ENCODE results near the gene ACTL7A. TPM values are rescaled to one million over a fixed set of nuclear protein-coding genes. Genes with fewer than 3 reads are reported as not detected.
"Not testable (repeated sequence)": the region's sequence is repeated elsewhere in the genome, so short reads cannot be mapped to it uniquely, and the experiment has no call there.

ACTL7A gene
- total RNA-seq, 1 donor from 2014 or later = not detected

DNA sequence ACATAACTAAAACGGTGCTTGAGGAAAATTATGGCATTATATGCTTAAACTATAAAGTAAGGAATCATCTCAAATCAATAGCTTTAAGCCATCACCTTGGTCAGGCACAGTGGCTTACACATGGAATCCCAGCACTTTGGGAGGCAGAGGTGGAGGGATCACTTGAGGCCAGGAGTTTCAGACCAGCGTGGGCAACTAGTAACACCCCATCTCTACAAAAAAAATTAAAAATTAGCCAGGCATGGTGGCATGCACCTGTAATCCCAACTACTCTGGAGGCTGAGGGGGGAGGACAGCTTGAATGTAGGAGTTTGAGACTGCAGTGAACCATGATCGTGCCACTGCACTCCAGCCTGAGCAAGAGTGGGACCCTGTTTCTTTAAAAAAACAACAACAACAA, 22.6 kb downstream of the ACTL7A start:
- Mint-ChIP-seq H3K36me3 (ENCODE audit: unreplicated experiment) (peaks cover 5% of the 10 kb centered on the region), H3K27ac (ENCODE audit: unreplicated experiment) (no peak overlapping the region), H3K4me1 (ENCODE audit: low read depth, unreplicated experiment) (no peaks in the 10 kb centered on the region), H3K27me3 (ENCODE audit: unreplicated experiment) (no peaks in the 10 kb centered on the region), H3K9me3 (ENCODE audit: unreplicated experiment) (peaks cover 3% of the 10 kb centered on the region), H3K4me3 (ENCODE audit: unreplicated experiment) (no peak overlapping the region)
- DNase-seq = no peak
- TF ChIP-seq, protein P1, sequence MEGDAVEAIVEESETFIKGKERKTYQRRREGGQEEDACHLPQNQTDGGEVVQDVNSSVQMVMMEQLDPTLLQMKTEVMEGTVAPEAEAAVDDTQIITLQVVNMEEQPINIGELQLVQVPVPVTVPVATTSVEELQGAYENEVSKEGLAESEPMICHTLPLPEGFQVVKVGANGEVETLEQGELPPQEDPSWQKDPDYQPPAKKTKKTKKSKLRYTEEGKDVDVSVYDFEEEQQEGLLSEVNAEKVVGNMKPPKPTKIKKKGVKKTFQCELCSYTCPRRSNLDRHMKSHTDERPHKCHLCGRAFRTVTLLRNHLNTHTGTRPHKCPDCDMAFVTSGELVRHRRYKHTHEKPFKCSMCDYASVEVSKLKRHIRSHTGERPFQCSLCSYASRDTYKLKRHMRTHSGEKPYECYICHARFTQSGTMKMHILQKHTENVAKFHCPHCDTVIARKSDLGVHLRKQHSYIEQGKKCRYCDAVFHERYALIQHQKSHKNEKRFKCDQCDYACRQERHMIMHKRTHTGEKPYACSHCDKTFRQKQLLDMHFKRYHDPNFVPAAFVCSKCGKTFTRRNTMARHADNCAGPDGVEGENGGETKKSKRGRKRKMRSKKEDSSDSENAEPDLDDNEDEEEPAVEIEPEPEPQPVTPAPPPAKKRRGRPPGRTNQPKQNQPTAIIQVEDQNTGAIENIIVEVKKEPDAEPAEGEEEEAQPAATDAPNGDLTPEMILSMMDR (IDR thresholded peaks at IDR 0.05; ENCODE audit: partially characterized antibody, unreplicated experiment) = no peak

DNA sequence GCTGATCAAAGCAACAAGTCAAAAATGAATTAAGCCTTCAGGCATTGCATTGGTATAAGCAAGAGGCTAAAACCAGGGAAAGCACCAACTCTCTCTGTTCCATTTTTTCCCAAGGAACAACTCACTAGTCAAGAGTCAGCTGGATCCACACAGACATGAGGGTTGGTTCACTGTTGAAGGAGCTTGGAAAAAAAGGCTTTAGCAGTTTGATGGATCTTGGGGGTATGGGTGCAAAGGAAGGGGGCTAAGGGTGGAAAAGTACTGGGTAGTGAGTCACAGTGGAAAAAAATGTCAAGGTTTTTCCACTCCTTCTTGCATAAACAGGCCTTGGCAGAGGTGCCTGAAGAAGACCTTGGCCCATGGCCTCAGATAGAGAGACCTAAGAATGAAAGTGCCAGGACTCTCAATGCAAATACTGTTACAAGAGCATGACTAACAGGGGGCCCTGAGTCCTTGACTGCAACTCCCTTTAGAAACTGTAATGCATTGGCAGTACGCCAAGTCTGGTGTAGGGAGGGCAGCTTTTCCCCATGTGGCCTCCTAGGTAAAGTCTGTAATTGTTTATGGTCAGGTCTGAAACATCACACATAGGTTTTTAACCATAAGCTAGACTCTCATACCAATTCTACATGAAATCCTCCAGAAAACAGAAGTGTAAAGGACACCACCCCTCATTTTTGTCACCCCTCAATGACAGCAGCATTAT, 23.7 kb downstream of the ACTL7A start:
- Mint-ChIP-seq H3K9me3 (ENCODE audit: unreplicated experiment) (peaks cover 3% of the 10 kb centered on the region), H3K36me3 (ENCODE audit: unreplicated experiment) (peaks cover 5% of the 10 kb centered on the region), H3K4me3 (ENCODE audit: unreplicated experiment) (no peak overlapping the region), H3K27me3 (ENCODE audit: unreplicated experiment) (no peaks in the 10 kb centered on the region), H3K27ac (ENCODE audit: unreplicated experiment) (no peak overlapping the region), H3K4me1 (ENCODE audit: low read depth, unreplicated experiment) (no peaks in the 10 kb centered on the region)
- TF ChIP-seq, protein P1 (IDR thresholded peaks at IDR 0.05; ENCODE audit: partially characterized antibody, unreplicated experiment) = no peak
- DNase-seq = no peak

DNA sequence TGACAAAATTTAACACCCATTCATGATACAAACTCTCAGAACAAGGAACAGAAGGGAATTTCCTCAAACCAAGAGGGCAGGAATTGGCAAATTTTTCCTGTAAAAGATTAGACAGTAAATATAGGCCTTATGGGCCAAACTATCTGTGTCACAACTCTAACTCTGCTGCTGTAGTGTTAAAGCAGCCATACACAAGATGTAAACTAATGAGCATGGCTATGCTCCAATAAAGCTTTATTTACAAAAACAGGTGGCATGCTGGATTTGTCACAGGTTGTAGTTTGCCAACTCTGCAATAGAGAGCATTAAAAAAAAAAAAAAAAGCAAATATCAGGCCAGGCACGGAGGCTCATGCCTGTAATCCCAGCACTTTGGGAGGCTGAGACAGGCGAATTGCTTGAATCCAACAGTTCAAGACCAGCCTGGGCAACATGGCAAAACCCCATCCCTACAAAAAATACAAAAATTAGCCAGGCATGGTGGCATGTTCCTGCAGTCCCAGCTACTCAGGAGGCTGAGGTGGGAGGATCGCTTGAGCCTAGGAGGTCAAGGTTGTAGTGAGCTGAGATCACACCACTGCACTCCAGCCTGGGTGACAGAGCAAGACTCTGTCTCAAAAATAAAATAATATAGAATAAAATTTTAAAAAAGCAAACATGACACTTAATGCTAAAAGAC, 24.7 kb downstream of the ACTL7A start:
- DNase-seq; H3K27ac Mint-ChIP-seq (ENCODE audit: unreplicated experiment); H3K9me3 Mint-ChIP-seq (ENCODE audit: unreplicated experiment); H3K4me1 Mint-ChIP-seq (ENCODE audit: low read depth, unreplicated experiment); H3K27me3 Mint-ChIP-seq (ENCODE audit: unreplicated experiment); H3K36me3 Mint-ChIP-seq (ENCODE audit: unreplicated experiment); H3K4me3 Mint-ChIP-seq (ENCODE audit: unreplicated experiment): not testable (repeated sequence)

DNA sequence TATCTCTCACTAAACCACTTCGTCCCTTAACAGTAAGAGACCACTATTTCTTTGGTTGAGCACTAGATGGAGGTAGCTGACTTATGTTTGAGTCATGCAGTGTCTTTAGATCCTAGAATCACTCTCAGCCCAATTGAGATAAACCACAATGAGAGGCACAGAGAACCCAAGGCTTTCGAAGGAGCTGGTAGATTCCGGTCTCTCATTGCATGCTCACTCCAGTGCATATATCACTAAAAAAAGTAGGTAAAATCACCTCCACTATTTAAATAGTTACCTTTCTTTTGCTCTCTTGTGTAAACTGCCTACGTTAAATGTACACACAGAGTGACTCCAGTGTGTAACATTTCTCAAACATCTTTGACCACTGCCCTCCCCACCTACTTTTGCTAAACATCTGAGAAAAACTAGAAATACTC, 27.6 kb downstream of the ACTL7A start:
- TF ChIP-seq, protein P1 (IDR thresholded peaks at IDR 0.05; ENCODE audit: partially characterized antibody, unreplicated experiment) = no peak
- no peaks in the 10 kb centered on the region for H3K9me3 Mint-ChIP-seq (ENCODE audit: unreplicated experiment)
- H3K27me3 Mint-ChIP-seq (ENCODE audit: unreplicated experiment) = no peaks in the 10 kb centered on the region
- no peak for DNase-seq
- H3K27ac Mint-ChIP-seq (ENCODE audit: unreplicated experiment) = no peak overlapping the region
- peaks cover 5% of the 10 kb centered on the region for H3K36me3 Mint-ChIP-seq (ENCODE audit: unreplicated experiment)
- no peaks in the 10 kb centered on the region for H3K4me1 Mint-ChIP-seq (ENCODE audit: low read depth, unreplicated experiment)
- no peak overlapping the region for H3K4me3 Mint-ChIP-seq (ENCODE audit: unreplicated experiment)

DNA sequence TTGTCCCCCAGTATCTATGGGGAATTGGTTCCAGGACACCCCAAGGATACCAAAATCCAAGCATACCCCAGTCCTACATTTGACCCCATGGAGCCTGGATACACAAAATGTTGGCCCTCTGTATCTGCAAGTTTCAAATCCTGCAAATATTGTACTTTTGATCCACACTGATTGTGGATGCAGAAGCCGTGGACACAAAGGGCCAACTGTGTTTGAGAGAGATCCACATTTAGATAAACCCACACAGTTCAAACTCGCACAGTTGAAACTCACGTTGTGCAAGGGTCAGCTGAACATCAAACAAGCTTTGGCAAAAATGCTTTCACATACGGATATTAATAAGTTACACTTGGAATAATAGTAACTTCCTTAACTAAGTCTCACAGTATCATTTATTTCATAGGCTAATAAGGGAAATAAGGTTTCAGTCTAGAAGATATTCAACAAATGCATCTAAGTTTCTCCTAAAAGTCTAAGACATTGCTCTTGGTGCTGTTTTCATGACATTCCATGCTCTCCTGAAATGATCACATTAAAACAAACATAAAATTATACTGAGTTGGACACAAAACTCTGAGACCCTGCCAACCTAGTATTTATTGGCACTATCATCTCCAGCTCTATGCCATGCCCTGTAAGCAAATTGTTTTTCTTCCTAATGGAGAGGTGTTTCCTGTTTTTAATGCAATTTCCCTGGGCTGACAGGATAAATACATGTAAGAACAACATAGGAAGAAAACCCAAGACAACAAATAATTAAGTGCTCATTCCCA, 32.3 kb downstream of the ACTL7A start:
- Mint-ChIP-seq H3K9me3 (ENCODE audit: unreplicated experiment) (no peaks in the 10 kb centered on the region), H3K36me3 (ENCODE audit: unreplicated experiment) (no peaks in the 10 kb centered on the region), H3K4me3 (ENCODE audit: unreplicated experiment) (no peak overlapping the region), H3K4me1 (ENCODE audit: low read depth, unreplicated experiment) (no peaks in the 10 kb centered on the region), H3K27me3 (ENCODE audit: unreplicated experiment) (peaks cover 2% of the 10 kb centered on the region), H3K27ac (ENCODE audit: unreplicated experiment) (no peak overlapping the region)
- TF ChIP-seq, protein P1 (IDR thresholded peaks at IDR 0.05; ENCODE audit: partially characterized antibody, unreplicated experiment) = no peak
- DNase-seq = no peak

Measured in glutamatergic neuron (in vitro differentiated cells).